Measurements from ENCODE around the gene PCLO. TPM values are rescaled to one million over a fixed set of nuclear protein-coding genes. Genes with fewer than 3 reads are reported as not detected.

The PCLO gene
- total RNA-seq, 2 donors from 2014 or later: 10.9 to 20.8 TPM

- Histone ChIP-seq H3K4me3 (no peak overlapping the region), H3K36me3 (replicated peaks in 1 of 2; ENCODE audit: insufficient read depth in 1 of 2, low read depth in 2 of 2) (no peaks in the 10 kb centered on the region), H3K27ac (no peak overlapping the region), H3K4me1 (no peaks in the 10 kb centered on the region), H3K9me3 (no peaks in the 10 kb centered on the region), H3K27me3 (no peaks in the 10 kb centered on the region)
- DNase-seq: no peak
- ATAC-seq: no peak
- TF ChIP-seq POLR2A (IDR thresholded peaks at IDR 0.05): no peak
- no peak for TF ChIP-seq CTCF (IDR thresholded peaks at IDR 0.05)
- intact Hi-C loops (cut with DNase I): no loop called here
- 81 to 91% methylated on average over 2 of the region's 2 CpGs for WGBS, 2 donors
Measured at GRCh38 chr7:82975811-82976468, 186.7 kb downstream of the PCLO start.

- Histone ChIP-seq H3K4me3 (no peak overlapping the region), H3K27ac (no peak overlapping the region), H3K9me3 (no peaks in the 10 kb centered on the region), H3K4me1 (no peaks in the 10 kb centered on the region), H3K36me3 (replicated peaks in 1 of 2; ENCODE audit: insufficient read depth in 1 of 2, low read depth in 2 of 2) (no peaks in the 10 kb centered on the region), H3K27me3 (no peaks in the 10 kb centered on the region)
- intact Hi-C loops (cut with DNase I): no loop called here
- ATAC-seq: no peak
- WGBS, 2 donors: 77 to 80% methylated on average over 1 of the region's 1 CpG
- no peak for TF ChIP-seq CTCF (IDR thresholded peaks at IDR 0.05)
- no peak for TF ChIP-seq POLR2A (IDR thresholded peaks at IDR 0.05)
- DNase-seq: no peak
Measured at GRCh38 chr7:82972135-82972534, 190.5 kb downstream of the PCLO start.

- 84 to 95% methylated on average over 2 of the region's 2 CpGs for WGBS, 2 donors
- H3K9me3 ChIP-seq: no peaks in the 10 kb centered on the region
- DNase-seq (no peak), ATAC-seq (no peak)
- H3K4me1 ChIP-seq: no peaks in the 10 kb centered on the region
- no peaks in the 10 kb centered on the region for H3K36me3 ChIP-seq (replicated peaks in 1 of 2; ENCODE audit: insufficient read depth in 1 of 2, low read depth in 2 of 2)
- H3K4me3 ChIP-seq: no peak overlapping the region
- TF ChIP-seq CTCF (IDR thresholded peaks at IDR 0.05) (no peak), POLR2A (IDR thresholded peaks at IDR 0.05) (no peak)
- H3K27me3 ChIP-seq: no peaks in the 10 kb centered on the region
- intact Hi-C loops (cut with DNase I): no loop called here
- no peak overlapping the region for H3K27ac ChIP-seq
Measured at GRCh38 chr7:82965088-82966036, 197.3 kb downstream of the PCLO start.

- DNase-seq (no peak), ATAC-seq (no peak)
- TF ChIP-seq POLR2A (IDR thresholded peaks at IDR 0.05) (no peak), CTCF (IDR thresholded peaks at IDR 0.05) (no peak)
- no peaks in the 10 kb centered on the region for H3K36me3 ChIP-seq (replicated peaks in 1 of 2; ENCODE audit: insufficient read depth in 1 of 2, low read depth in 2 of 2)
- no peaks in the 10 kb centered on the region for H3K27me3 ChIP-seq
- no peaks in the 10 kb centered on the region for H3K4me1 ChIP-seq
- intact Hi-C loops (cut with DNase I): no loop called here
- 93 to 96% methylated on average over 1 of the region's 1 CpG for WGBS, 2 donors
- H3K27ac ChIP-seq: no peak overlapping the region
- no peaks in the 10 kb centered on the region for H3K9me3 ChIP-seq
- no peak overlapping the region for H3K4me3 ChIP-seq
Measured at GRCh38 chr7:82964150-82964882, 198.4 kb downstream of the PCLO start.

Data from body of pancreas (tissue), 4 donors.